ENCODE data around the gene SLC29A3. TPM values are rescaled to one million over a fixed set of nuclear protein-coding genes. Genes with fewer than 3 reads are reported as not detected.

SLC29A3 gene
- total RNA-seq, 1 donor from 2014 or later = 2.5 TPM

DNA sequence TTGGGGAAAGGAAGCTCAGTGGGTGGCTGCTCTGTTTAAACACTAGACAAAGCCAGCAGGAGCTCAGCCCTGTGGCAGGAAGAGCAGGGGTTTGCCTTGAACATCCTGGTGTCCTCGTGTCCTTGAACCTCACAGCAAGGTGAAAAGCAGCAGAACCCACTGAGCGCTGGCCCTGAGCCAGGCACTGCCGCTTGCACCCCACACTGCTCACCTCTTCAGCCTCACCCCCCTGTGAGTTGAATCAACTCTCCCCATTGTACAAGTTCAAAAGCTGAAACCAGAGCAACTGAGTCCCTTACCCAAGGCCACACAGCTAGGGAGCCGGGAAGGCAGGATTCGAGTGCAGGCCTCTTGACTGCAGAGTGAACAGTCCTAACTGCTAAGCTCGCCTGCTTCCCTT, 32.0 kb downstream of the SLC29A3 start:
- Histone ChIP-seq H3K36me3 (no peaks in the 10 kb centered on the region), H3K4me2 (no peak overlapping the region), H3K4me1 (no peaks in the 10 kb centered on the region), H3K9ac (no peak overlapping the region), H3K27me3 (no peaks in the 10 kb centered on the region), H3K79me2 (ENCODE audit: low read depth) (no peaks in the 10 kb centered on the region), H3K27ac (no peak overlapping the region), H3K4me3 (no peak overlapping the region), H3K9me3 (ENCODE audit: low read depth) (no peaks in the 10 kb centered on the region), H3F3A (ENCODE audit: low read depth) (no peaks in the 10 kb centered on the region), H2AFZ (replicated peaks) (no peak overlapping the region), H4K20me1 (ENCODE audit: low read depth) (no peaks in the 10 kb centered on the region)
- TF ChIP-seq EZH2phosphoT487 (IDR thresholded peaks at IDR 0.05) (no peak), EZH2 (IDR thresholded peaks at IDR 0.05) (no peak), CTCF (IDR thresholded peaks at IDR 0.05) (no peak)
- no peaks in the 10 kb centered on the region for H3K9me3 Mint-ChIP-seq
- H3K4me1 Mint-ChIP-seq = peaks cover 14% of the 10 kb centered on the region
- H3K36me3 Mint-ChIP-seq = no peaks in the 10 kb centered on the region
- H3K27ac Mint-ChIP-seq = no peak overlapping the region
- no peak overlapping the region for H3K4me3 Mint-ChIP-seq
- no peak for DNase-seq (ENCODE audit: low spot score)
- peaks cover 3% of the 10 kb centered on the region for H3K27me3 Mint-ChIP-seq (ENCODE audit: insufficient read depth, low read depth)

DNA sequence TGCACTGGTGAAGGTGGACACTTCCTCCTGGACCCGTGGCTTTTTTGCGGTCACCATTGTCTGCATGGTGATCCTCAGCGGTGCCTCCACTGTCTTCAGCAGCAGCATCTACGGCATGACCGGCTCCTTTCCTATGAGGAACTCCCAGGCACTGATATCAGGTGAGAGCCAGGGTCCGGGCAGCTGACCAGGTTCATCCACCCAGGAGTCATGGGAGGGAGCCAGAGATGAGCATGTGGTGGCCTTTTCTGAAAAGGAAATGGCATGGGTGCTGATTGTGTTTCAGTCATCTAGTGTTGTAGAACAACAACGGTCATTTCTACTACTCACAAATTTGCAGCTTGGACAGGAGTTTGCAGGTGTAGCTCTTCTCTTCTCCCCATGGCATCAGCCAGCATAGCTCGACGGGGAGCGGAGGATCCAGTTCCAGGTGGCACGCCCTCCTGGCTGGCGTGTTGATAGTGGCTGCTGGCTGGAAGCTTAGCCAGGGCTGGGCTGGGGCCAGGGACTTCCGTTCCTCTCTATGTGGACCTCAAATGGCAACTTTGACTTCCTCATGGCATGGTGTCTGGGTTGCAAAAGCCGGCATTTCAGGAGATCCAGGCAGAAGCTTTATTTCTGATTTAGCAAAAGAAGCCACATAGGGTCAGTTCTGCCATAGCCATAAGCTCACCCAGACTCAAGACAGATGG, 32.7 kb downstream of the SLC29A3 start:
- Histone ChIP-seq H2AFZ (replicated peaks) (no peak overlapping the region), H3K36me3 (no peaks in the 10 kb centered on the region), H3K79me2 (ENCODE audit: low read depth) (no peaks in the 10 kb centered on the region), H3K9me3 (ENCODE audit: low read depth) (no peaks in the 10 kb centered on the region), H3F3A (ENCODE audit: low read depth) (no peaks in the 10 kb centered on the region), H3K4me1 (no peaks in the 10 kb centered on the region), H4K20me1 (ENCODE audit: low read depth) (no peaks in the 10 kb centered on the region), H3K27me3 (no peaks in the 10 kb centered on the region), H3K4me2 (no peak overlapping the region), H3K4me3 (no peak overlapping the region), H3K27ac (no peak overlapping the region), H3K9ac (no peak overlapping the region)
- DNase-seq (ENCODE audit: low spot score) = no peak
- Mint-ChIP-seq H3K4me3 (no peak overlapping the region), H3K9me3 (no peaks in the 10 kb centered on the region), H3K36me3 (no peaks in the 10 kb centered on the region), H3K4me1 (peaks cover 14% of the 10 kb centered on the region), H3K27ac (no peak overlapping the region), H3K27me3 (ENCODE audit: insufficient read depth, low read depth) (peaks cover 3% of the 10 kb centered on the region)
- TF ChIP-seq EZH2phosphoT487 (IDR thresholded peaks at IDR 0.05) = no peak
- TF ChIP-seq CTCF (IDR thresholded peaks at IDR 0.05) = no peak
- TF ChIP-seq EZH2 (IDR thresholded peaks at IDR 0.05) = no peak

GRCh38 chr10:71353639-71354038, 34.6 kb downstream of the SLC29A3 start:
- TF ChIP-seq EZH2phosphoT487 (IDR thresholded peaks at IDR 0.05) (no peak), EZH2 (IDR thresholded peaks at IDR 0.05) (no peak), CTCF (IDR thresholded peaks at IDR 0.05) (no peak)
- H3K27me3 Mint-ChIP-seq (ENCODE audit: insufficient read depth, low read depth) = no peaks in the 10 kb centered on the region
- Histone ChIP-seq H2AFZ (replicated peaks) (no peak overlapping the region), H3F3A (ENCODE audit: low read depth) (no peaks in the 10 kb centered on the region), H3K27ac (no peak overlapping the region), H3K36me3 (no peaks in the 10 kb centered on the region), H3K4me3 (no peak overlapping the region), H4K20me1 (ENCODE audit: low read depth) (no peaks in the 10 kb centered on the region), H3K4me1 (no peaks in the 10 kb centered on the region), H3K9ac (no peak overlapping the region), H3K79me2 (ENCODE audit: low read depth) (no peaks in the 10 kb centered on the region), H3K4me2 (no peak overlapping the region), H3K9me3 (ENCODE audit: low read depth) (no peaks in the 10 kb centered on the region), H3K27me3 (no peaks in the 10 kb centered on the region)
- no peak overlapping the region for H3K27ac Mint-ChIP-seq
- H3K4me1 Mint-ChIP-seq = peaks cover 8% of the 10 kb centered on the region
- no peak for DNase-seq (ENCODE audit: low spot score)
- no peaks in the 10 kb centered on the region for H3K36me3 Mint-ChIP-seq
- H3K4me3 Mint-ChIP-seq = no peak overlapping the region
- no peaks in the 10 kb centered on the region for H3K9me3 Mint-ChIP-seq

All from neural progenitor cell (in vitro differentiated cells).